HG03196 (cell line): ENCODE data around the gene TSC22D1.

Source experiments
- ATAC-seq: cut with Tn5 transposase; IDR thresholded peaks from one replicate; pipeline ENCODE4 v1.9.1; 2021; ENCODE audit not compliant: unreplicated experiment

Gene TSC22D1

DNA sequence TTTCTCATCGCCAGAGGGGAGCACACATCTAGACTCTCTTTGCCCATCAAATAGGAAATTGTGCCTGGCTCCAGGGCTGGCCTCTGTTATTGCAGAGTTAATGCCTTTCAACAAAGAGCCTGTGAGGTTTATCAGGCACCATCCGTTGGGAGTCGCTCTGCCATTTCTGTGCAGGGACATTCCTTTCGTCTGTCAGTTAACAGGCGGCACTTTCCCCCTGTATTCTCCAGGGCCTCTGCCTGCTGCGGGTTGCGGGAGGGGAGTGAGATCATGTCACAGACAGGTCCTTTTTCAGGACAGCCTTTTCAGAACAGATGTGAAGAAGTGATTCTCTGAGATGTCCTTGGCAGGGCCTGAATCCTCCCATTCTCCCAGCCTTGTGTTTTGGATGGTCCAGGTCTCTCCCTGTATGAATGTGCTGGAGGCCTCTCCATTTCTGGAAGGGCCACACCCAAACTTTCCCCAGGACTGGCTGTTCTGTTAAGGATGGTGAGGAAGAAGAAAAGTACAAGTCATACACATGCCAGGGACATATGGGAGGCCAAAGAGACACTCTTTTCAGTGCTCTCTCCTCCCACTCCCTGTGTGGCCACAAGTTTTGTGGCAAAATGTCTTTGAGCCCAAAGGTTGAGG is 187.6 kb downstream of the TSC22D1 start:
- no peak for ATAC-seq

DNA sequence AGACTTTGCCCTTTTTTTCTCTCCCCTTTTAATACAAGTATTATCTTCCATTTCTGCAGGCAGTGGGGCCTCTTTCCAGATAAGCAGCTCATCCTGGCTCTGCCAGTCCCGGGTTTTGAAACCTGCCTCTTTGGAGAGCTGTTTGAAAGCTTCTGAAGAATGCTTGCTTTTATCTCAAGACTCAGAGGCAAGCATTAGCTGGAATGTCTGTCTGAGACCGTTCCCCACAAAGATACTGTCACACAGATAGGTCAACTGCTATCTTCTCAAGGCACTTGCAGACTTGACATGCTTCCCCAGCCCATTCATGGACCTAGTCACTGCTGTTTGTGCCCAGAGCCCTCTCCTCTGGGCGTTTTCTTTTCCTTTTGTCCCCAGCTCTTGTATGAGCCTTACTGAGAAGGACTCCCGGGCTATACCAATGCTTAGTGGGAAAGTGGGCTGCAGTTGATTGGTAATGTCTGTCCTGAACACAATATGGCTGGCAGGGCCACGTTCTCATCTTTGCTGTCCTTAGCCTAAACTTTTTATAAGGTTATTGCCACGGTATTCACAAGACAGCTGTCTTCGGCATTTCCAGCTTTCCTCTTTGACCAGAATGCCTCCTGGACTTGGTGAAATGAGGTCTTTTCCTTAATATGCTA is 189.1 kb downstream of the TSC22D1 start:
- ATAC-seq = no peak

DNA sequence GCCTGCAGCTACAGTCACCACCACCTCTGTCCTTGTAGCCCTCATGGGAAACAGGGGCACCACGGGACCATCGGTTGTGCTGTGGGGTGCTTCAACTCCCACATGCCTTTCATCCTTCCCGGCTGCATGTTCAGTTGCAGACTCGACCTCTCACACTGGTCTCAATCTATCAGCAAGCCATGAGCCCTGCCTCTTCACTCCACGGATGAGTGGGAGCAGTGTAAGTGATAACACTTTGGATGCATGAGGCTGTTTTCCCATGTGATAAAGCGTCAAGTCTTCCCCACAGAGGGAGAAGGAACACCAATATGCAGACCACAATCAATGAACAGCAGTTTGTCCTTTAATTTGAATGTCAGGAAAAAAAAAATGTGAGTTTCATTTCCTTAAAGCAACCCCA is 190.3 kb downstream of the TSC22D1 start:
- ATAC-seq = no peak

DNA sequence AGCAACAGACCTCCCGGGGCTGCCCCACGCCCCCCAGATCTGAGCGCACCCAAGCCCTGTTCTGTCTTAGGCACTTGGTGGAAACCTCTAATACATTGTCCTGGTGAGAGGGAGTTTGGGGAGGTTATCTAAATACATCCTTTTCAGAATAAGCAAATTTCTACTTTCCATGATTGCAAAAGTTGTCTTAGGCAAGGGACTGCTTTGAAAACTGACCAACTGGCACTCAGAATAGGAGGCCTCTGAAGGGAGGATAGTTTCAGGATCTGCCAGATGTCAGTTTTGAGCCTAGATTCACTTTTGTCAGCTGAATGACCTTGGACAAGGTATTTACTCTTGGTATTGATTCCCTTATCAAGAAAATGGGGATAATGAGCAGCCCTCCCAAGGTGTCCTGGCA is 190.7 kb downstream of the TSC22D1 start:
- ATAC-seq = no peak

DNA sequence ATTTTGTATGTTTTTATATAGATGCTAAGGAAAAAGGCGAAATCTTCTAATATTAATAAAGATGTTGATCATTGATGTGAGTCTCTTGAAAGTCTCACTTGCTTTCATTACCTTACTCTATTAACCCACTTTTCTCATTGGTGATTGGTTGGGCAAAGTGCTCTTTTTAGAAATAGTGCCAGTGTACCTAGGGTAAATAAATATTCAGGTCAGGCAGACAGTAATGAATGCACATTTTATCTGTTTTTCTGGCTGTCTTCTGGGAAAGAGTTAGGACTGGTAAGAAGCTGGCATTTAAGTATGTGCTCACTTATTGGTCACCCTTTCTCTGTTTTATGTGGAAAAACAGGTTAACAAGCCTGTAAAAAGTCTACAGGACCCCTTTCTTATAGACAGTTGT is 191.4 kb downstream of the TSC22D1 start:
- ATAC-seq = no peak

DNA sequence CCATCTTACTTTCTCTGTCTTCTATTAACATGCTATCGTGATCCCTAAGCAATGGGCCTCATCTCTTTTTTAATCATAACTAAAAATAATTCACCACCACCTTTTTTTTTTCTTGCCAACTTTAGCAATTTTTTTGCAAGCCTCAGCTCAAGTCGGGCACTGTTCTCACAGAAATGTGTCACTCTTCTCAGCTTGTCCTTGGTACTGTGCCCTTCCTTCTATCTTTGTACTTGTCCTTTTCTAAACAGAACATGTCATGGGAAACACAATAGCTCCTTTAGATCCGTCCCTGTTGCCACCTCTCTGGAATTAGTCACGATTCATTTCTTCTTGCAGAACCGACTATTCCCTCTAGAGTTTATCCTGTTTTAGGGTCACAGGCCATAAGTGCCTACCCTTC is 192.2 kb downstream of the TSC22D1 start:
- no peak for ATAC-seq

DNA sequence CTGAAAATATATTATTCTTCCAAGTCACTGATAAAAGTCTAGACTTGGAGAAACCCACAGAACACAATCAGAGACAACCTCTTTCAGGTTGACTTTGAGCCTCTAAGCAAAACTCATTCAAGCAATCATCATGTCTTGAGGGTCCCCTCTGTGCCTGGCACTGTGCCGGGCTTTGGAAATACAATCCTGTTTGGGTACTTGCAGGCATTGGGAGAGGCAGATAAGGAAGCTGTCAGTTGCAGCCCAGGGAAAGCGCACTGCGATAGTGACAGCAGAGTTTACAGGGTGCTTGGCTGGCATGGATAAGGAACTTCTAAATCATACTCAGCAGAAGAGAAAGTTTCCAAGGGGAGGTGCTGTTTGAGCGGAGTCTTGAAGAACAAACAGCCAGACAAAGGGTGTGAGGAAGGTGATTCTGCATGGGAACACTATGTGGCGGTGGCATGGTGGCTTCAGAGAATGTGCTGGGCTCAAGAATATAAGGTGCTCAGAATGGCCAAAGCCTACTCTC is 193.4 kb downstream of the TSC22D1 start:
- no peak for ATAC-seq
